H1 (cell line): ENCODE measurements around the gene SLC5A2. TPM values are rescaled to one million over a fixed set of nuclear protein-coding genes. Genes with fewer than 3 reads are reported as not detected.

Source experiments
- CTCF ChIA-PET: fragments of 300-600 bp; sonication (Branson Sonifier 250); formaldehyde crosslinking; loops from one replicate; lab custom pipeline; 2021; ENCODE audit not compliant: partially characterized antibody; lab: Charles Lee
- POLR2A ChIA-PET: fragments of 300-600 bp; sonication (Branson Sonifier 250); formaldehyde crosslinking; loops from one replicate; lab custom pipeline; 2021; ENCODE audit warnings: inconsistent platforms; ENCODE audit not compliant: partially characterized antibody; lab: Charles Lee
- DNase-seq, 2 experiments: peaks; one replicate each; pipeline versions ENCODE4 v3.0.0 to v3.0.0-alpha.2; 2010 to 2022; ENCODE audit warnings: low spot score in 2 of 2, low read depth in 1 of 2, mixed read lengths in 1 of 2
- FAIRE-seq: peaks from 2 replicates; lab custom pipeline; 2011; peaks lifted over from hg19 to GRCh38; lab: Jason Lieb, UNC
- H2AFZ ChIP-seq: 2 replicates; pipeline ENCODE4 v1.8.1; 2012; ENCODE audit warnings: low read length, inconsistent platforms
- H2AK5ac ChIP-seq: 2 replicates; pipeline ENCODE4 v1.6.1; 2013; ENCODE audit warnings: low read depth, low read length
- H2BK120ac ChIP-seq: replicated peaks from 2 replicates; pipeline ENCODE3; 2013; ENCODE audit warnings: low read depth, low read length, inconsistent platforms
- H2BK12ac ChIP-seq: 2 replicates; pipeline ENCODE4 v1.6.1; 2013; ENCODE audit warnings: low read depth, low read length
- H2BK15ac ChIP-seq: 2 replicates; pipeline ENCODE4 v1.6.1; 2013; ENCODE audit warnings: low read length
- H2BK20ac ChIP-seq: 2 replicates; pipeline ENCODE4 v1.6.1; 2013; ENCODE audit warnings: low read length
- H2BK5ac ChIP-seq: 2 replicates; pipeline ENCODE4 v1.6.1; 2013; ENCODE audit warnings: low read depth, low read length
- H3K14ac ChIP-seq: 2 replicates; pipeline ENCODE4 v1.6.1; 2013; ENCODE audit warnings: inconsistent platforms; ENCODE audit not compliant: insufficient read length
- H3K18ac ChIP-seq: 2 replicates; pipeline ENCODE4 v1.6.1; 2013; ENCODE audit warnings: low read length; ENCODE audit errors: extremely low read depth
- H3K23ac ChIP-seq: 2 replicates; pipeline ENCODE4 v1.6.1; 2013; ENCODE audit warnings: inconsistent platforms; ENCODE audit not compliant: insufficient read length
- H3K23me2 ChIP-seq: 2 replicates; pipeline ENCODE4 v1.6.1; 2013; ENCODE audit warnings: low read depth, low read length
- H3K27ac ChIP-seq: 2 replicates; pipeline ENCODE4 v1.6.1; 2011; ENCODE audit warnings: low read depth, low read length, inconsistent platforms
- H3K27me3 ChIP-seq, 4 experiments: replicated peaks in 1 of 4; 1 replicate in 1 of 4; 2 replicates in 3 of 4; pipeline versions ENCODE4 v1.6.1 to v1.8.1; 2011 to 2013; ENCODE audit warnings: low read length in 3 of 4, mild to moderate bottlenecking in 3 of 4, inconsistent platforms in 2 of 4, mixed read lengths in 2 of 4, moderate library complexity in 1 of 4; ENCODE audit not compliant: control insufficient read depth in 3 of 4, insufficient read depth in 3 of 4; ENCODE audit errors: extremely low read depth in 1 of 4
- H3K36me3 ChIP-seq, 4 experiments: 2 replicates each; pipeline versions ENCODE4 v1.6.1 to v1.8.1; 2011 to 2013; ENCODE audit warnings: mild to moderate bottlenecking in 4 of 4, low read length in 3 of 4, moderate library complexity in 2 of 4, control low read depth in 1 of 4, inconsistent platforms in 1 of 4; ENCODE audit not compliant: insufficient read depth in 4 of 4, control insufficient read depth in 2 of 4
- H3K4ac ChIP-seq: replicated peaks from 2 replicates; pipeline ENCODE3; 2013; ENCODE audit warnings: low read length, low read depth, mixed read lengths, inconsistent platforms; ENCODE audit not compliant: insufficient read length
- H3K4me1 ChIP-seq, 4 experiments: replicated peaks in 1 of 4; 1 replicate in 1 of 4; 2 replicates in 3 of 4; pipeline versions ENCODE4 v1.6.1 to v1.8.1; 2011 to 2013; ENCODE audit warnings: low read length in 3 of 4, inconsistent platforms in 2 of 4, mixed read lengths in 1 of 4; ENCODE audit not compliant: insufficient read depth in 4 of 4, control insufficient read depth in 3 of 4
- H3K4me2 ChIP-seq, 2 experiments: 2 replicates each; pipeline versions ENCODE4 v1.6.1 to v1.8.1; 2011 to 2013; ENCODE audit warnings: low read depth in 2 of 2, low read length in 2 of 2, control low read depth in 1 of 2, inconsistent platforms in 1 of 2, mild to moderate bottlenecking in 1 of 2; ENCODE audit not compliant: insufficient read depth in 1 of 2
- H3K4me3 ChIP-seq, 4 experiments: fragments of 200-600, 300-600 bp in 1 of 4; sonication (generic), shearing (Covaris generic), sonication (Bioruptor Twin) in 1 of 4; 2 replicates each; pipeline versions ENCODE4 v1.5.1 to v1.8.1; 2011 to 2016; ENCODE audit warnings: low read length in 4 of 4, low read depth in 3 of 4, control low read depth in 2 of 4, inconsistent platforms in 2 of 4, mild to moderate bottlenecking in 2 of 4, mixed read lengths in 1 of 4, moderate library complexity in 1 of 4; ENCODE audit not compliant: insufficient read depth in 2 of 4; ENCODE audit errors: extremely low read depth in 1 of 4
- H3K56ac ChIP-seq: replicated peaks from 2 replicates; pipeline ENCODE3; 2013; ENCODE audit warnings: low read depth, mild to moderate bottlenecking, mixed read lengths, low read length, inconsistent platforms; ENCODE audit not compliant: insufficient read length
- H3K79me1 ChIP-seq: 2 replicates; pipeline ENCODE4 v1.6.1; 2013; ENCODE audit warnings: low read depth, low read length, control low read depth
- H3K79me2 ChIP-seq, 2 experiments: 2 replicates each; pipeline versions ENCODE4 v1.6.1 to v1.8.1; 2012 to 2013; ENCODE audit warnings: low read length in 2 of 2, mild to moderate bottlenecking in 2 of 2, inconsistent platforms in 1 of 2; ENCODE audit not compliant: insufficient read depth in 2 of 2, control insufficient read depth in 1 of 2
- H3K9ac ChIP-seq, 4 experiments: replicated peaks in 1 of 4; 1 replicate in 1 of 4; 2 replicates in 3 of 4; pipeline versions ENCODE4 v1.6.1 to v1.8.1; 2011 to 2013; ENCODE audit warnings: low read depth in 3 of 4, low read length in 3 of 4, control low read depth in 2 of 4, mild to moderate bottlenecking in 2 of 4, moderate library complexity in 2 of 4, inconsistent platforms in 1 of 4; ENCODE audit errors: extremely low read depth in 1 of 4
- H3K9me3 ChIP-seq, 2 experiments: 2 replicates each; pipeline versions ENCODE4 v1.6.1 to v1.8.1; 2012 to 2013; ENCODE audit warnings: mild to moderate bottlenecking in 2 of 2, moderate library complexity in 2 of 2, control low read depth in 1 of 2, inconsistent platforms in 1 of 2, low read depth in 1 of 2, low read length in 1 of 2, mixed read lengths in 1 of 2; ENCODE audit not compliant: insufficient read depth in 2 of 2
- H4K20me1 ChIP-seq, 2 experiments: replicated peaks in 1 of 2; 2 replicates each; pipeline versions ENCODE3 to v1.8.1; 2011 to 2013; ENCODE audit warnings: inconsistent platforms in 2 of 2, low read length in 2 of 2, mild to moderate bottlenecking in 1 of 2; ENCODE audit not compliant: insufficient read depth in 2 of 2, control insufficient read depth in 1 of 2
- H4K5ac ChIP-seq: 2 replicates; pipeline ENCODE4 v1.6.1; 2013; ENCODE audit warnings: low read length, low read depth, mixed read lengths, inconsistent platforms; ENCODE audit not compliant: insufficient read length
- H4K8ac ChIP-seq: 2 replicates; pipeline ENCODE4 v1.8.0; 2013; ENCODE audit warnings: mild to moderate bottlenecking, moderate library complexity, low read length, inconsistent platforms; ENCODE audit not compliant: insufficient read depth; ENCODE audit errors: extremely low read depth
- H4K91ac ChIP-seq: replicated peaks from 2 replicates; pipeline ENCODE3; 2013; ENCODE audit warnings: low read length, mixed read lengths, inconsistent platforms; ENCODE audit not compliant: insufficient read length
- BCL11A ChIP-seq, 2 experiments: IDR thresholded peaks; one replicate each; pipeline ENCODE4 v1.6.1; 2011; ENCODE audit warnings: low read depth in 2 of 2, low read length in 2 of 2, mild to moderate bottlenecking in 2 of 2
- EGR1 ChIP-seq: IDR thresholded peaks from 2 replicates; pipeline ENCODE4 v1.6.1; 2011; ENCODE audit warnings: low read depth, low read length, borderline replicate concordance
- RXRA ChIP-seq: IDR thresholded peaks from 2 replicates; pipeline ENCODE4 v1.6.1; 2011; ENCODE audit warnings: low read depth, mild to moderate bottlenecking, low read length, moderate library complexity; ENCODE audit not compliant: insufficient read depth
- SP4 ChIP-seq: IDR thresholded peaks from 2 replicates; pipeline ENCODE4 v1.6.1; 2012; ENCODE audit warnings: low read length, inconsistent platforms
- WGBS, 2 experiments: shearing (Covaris generic) in 1 of 2; methylation state at CpG; one replicate each; pipeline versions ENCODE4 v1.1.6 to v1.1.7; 2013 to 2015; ENCODE audit warnings: low lambda C conversion rate in 2 of 2, mixed read lengths in 2 of 2, inconsistent platforms in 1 of 2, low coverage in 1 of 2, missing lambda C conversion rate in 1 of 2; ENCODE audit not compliant: insufficient replicate concordance in 2 of 2, insufficient coverage in 1 of 2, insufficient read length in 1 of 2; ENCODE audit errors: extremely low coverage in 1 of 2, missing lambda C conversion rate in 1 of 2; 5-methylcytosine and 5-hydroxymethylcytosine counted together
- polyA plus RNA-seq, 7 experiments: library from polyadenylated mRNA; depleted of rRNA in 3 of 7; stranded (reverse) in 5 of 7; unstranded in 2 of 7; fragments of >200 nt in 5 of 7; fragments of 200-250 nt in 2 of 7; gene quantifications; 1 replicate in 5 of 7; 2 replicates in 1 of 7; 4 replicates in 1 of 7; pipeline versions ENCODE4 v1.2.1 to v1.2.3, GENCODE V29; 2011 to 2013; ENCODE audit warnings: missing spikeins in 2 of 7, mixed read lengths in 2 of 7
- total RNA-seq: library from RNA; stranded (reverse); fragmentation: NEBNext Ultra II Directional; extraction: Animal tissue kit (Norgen Biotek cat#: 25700); gene quantifications from 2 replicates; pipeline ENCODE4 v1.2.1, GENCODE V29; 2021

Gene SLC5A2
- total and polyA plus RNA-seq, 2 of the 8 experiments (the other 6 are each of a cell fraction or from before 2014, with no cell fraction given) = 0.56 to 4.4 TPM

DNA sequence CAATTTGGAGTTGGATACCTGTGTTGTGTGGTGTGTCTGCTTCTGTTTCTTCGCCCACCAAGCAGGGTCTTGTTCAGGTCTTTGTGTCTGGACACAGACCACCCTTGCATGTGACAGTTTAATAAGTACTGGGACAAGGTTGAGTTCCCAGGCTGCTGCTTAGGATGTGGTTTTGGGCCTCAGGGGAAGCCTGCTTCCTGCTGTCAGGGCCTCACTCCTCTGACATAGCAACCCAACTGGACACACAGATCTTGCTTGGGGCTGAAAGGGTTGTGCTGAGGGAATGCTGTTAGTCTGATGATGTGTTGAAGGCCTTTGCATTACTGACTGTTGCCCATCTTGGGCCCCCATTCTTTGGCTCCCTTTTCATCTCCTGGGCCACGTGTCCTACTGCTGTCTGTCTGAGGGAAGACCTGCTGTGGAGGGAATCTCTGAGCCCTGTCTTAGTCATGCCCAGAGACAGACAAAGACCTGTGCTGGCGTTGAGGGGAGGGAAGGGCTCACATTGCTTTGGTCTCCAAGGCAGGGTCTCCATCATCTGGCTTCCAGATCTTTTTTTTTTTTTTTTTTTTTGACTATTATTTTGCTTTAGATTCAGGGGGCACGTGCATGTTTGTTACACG is 15.7 kb upstream of the SLC5A2 start:
- FAIRE-seq = no peak
- H3K79me1 ChIP-seq = no peaks in the 10 kb centered on the region
- TF ChIP-seq RXRA = no peak
- TF ChIP-seq SP4 = no peak
- TF ChIP-seq EGR1 = no peak
- no peak for TF ChIP-seq BCL11A (IDR thresholded peaks at IDR 0.05; ENCODE audit: low read depth in 2 of 2, low read length in 2 of 2)
- no peak overlapping the region for H3K4me3 ChIP-seq
- H3K18ac ChIP-seq = no peak overlapping the region
- 81% methylated on average over 4 of the region's 5 CpGs; no CpG with 5 or more reads in 1 of the 2 experiments for WGBS, 2 experiments
- H2AK5ac ChIP-seq = no peak overlapping the region
- ChIA-PET CTCF (no interaction called here), POLR2A (no interaction called here)
- no peak overlapping the region for H3K4me2 ChIP-seq
- H4K20me1 ChIP-seq = no peaks in the 10 kb centered on the region
- H2AFZ ChIP-seq = no peak overlapping the region
- no peak overlapping the region for H2BK5ac ChIP-seq
- no peak overlapping the region for H3K4ac ChIP-seq
- H3K56ac ChIP-seq = no peak overlapping the region
- H3K23me2 ChIP-seq = peaks cover 5% of the 10 kb centered on the region; the same call in 1 of the 2 replicates
- no peaks in the 10 kb centered on the region for H3K79me2 ChIP-seq
- H4K8ac ChIP-seq = no peak overlapping the region
- H3K9ac ChIP-seq = no peak overlapping the region
- H3K9me3 ChIP-seq = no peaks in the 10 kb centered on the region
- no peak overlapping the region for H2BK12ac ChIP-seq
- H3K4me1 ChIP-seq = peaks cover 0 to 5% (median 0%) of the 10 kb centered on the region in 4 experiments; a peak in 2 of 7 replicates
- no peak overlapping the region for H3K14ac ChIP-seq
- peaks cover 0 to 5% (median 5%) of the 10 kb centered on the region in 4 experiments; a peak in 4 of 7 replicates for H3K27me3 ChIP-seq
- no peak overlapping the region for H4K91ac ChIP-seq
- H3K36me3 ChIP-seq = peaks cover 0 to 10% (median 1%) of the 10 kb centered on the region in 4 experiments; a peak in 4 of 8 replicates
- no peak overlapping the region for H2BK15ac ChIP-seq
- no peak overlapping the region for H4K5ac ChIP-seq
- H3K27ac ChIP-seq = no peak overlapping the region
- no peak for DNase-seq
- H2BK120ac ChIP-seq = no peak overlapping the region
- H3K23ac ChIP-seq = no peak overlapping the region
- H2BK20ac ChIP-seq = no peak overlapping the region
